GM23338 (cell line): ENCODE results near the gene TMX2. TPM values are rescaled to one million over a fixed set of nuclear protein-coding genes. Genes with fewer than 3 reads are reported as not detected.
A peak's percentile ranks its signal among the peaks of the same experiment; 100 is the strongest.

Experiments used
- ATAC-seq: fragments of 200-7000 bp; cut with Tn5 transposase; 3 replicates; pipeline ENCODE4 v1.9.1; 2020
- DNase-seq: peaks from one replicate; pipeline ENCODE4 v3.0.0-alpha.2; 2015; ENCODE audit warnings: low spot score
- H2AFZ ChIP-seq: fragments of 200-600 bp; sonication (generic); 2 replicates; pipeline ENCODE4 v1.8.0; 2016; ENCODE audit warnings: antibody characterized with exemption, mild to moderate bottlenecking, moderate library complexity
- H3F3A ChIP-seq: fragments of 200-600 bp; sonication (generic); replicated peaks from 2 replicates; pipeline ENCODE4 v1.8.0; 2017; ENCODE audit warnings: antibody characterized with exemption, mixed run types, low read depth
- H3K27ac ChIP-seq: fragments of 200-600 bp; sonication (generic); 2 replicates; pipeline ENCODE4 v1.6.1; 2016; ENCODE audit warnings: low read depth
- H3K27me3 ChIP-seq: fragments of 200-600 bp; sonication (generic); 2 replicates; pipeline ENCODE4 v1.8.0; 2016; ENCODE audit warnings: mild to moderate bottlenecking, mixed run types, moderate library complexity; ENCODE audit not compliant: insufficient read depth
- H3K36me3 ChIP-seq: fragments of 200-600 bp; sonication (generic); 2 replicates; pipeline ENCODE4 v1.8.0; 2016; ENCODE audit warnings: mild to moderate bottlenecking; ENCODE audit not compliant: insufficient read depth
- H3K4me1 ChIP-seq: fragments of 200-600 bp; sonication (generic); 2 replicates; pipeline ENCODE4 v1.8.0; 2016; ENCODE audit warnings: mild to moderate bottlenecking, moderate library complexity; ENCODE audit not compliant: insufficient read depth
- H3K4me2 ChIP-seq: fragments of 200-600 bp; sonication (generic); 2 replicates; pipeline ENCODE4 v1.7.1; 2017; ENCODE audit warnings: mixed run types
- H3K4me3 ChIP-seq: fragments of 200-600 bp; sonication (generic); 2 replicates; pipeline ENCODE4 v1.6.1; 2016; ENCODE audit warnings: mixed run types
- H3K79me2 ChIP-seq: fragments of 200-600 bp; sonication (generic); replicated peaks from 2 replicates; pipeline ENCODE4 v1.8.0; 2017; ENCODE audit warnings: mild to moderate bottlenecking; ENCODE audit not compliant: insufficient read depth
- H3K9me2 ChIP-seq: fragments of 200-600 bp; sonication (generic); 2 replicates; pipeline ENCODE4 v1.8.0; 2017; ENCODE audit not compliant: insufficient read depth
- H4K20me1 ChIP-seq: fragments of 200-600 bp; sonication (generic); replicated peaks from 2 replicates; pipeline ENCODE4 v1.8.0; 2017; ENCODE audit warnings: mild to moderate bottlenecking; ENCODE audit not compliant: insufficient read depth
- H3K27ac Mint-ChIP-seq: 2 replicates; pipeline ENCODE4 v1.8.0; 2020; ENCODE audit warnings: inconsistent platforms, mild to moderate bottlenecking, moderate library complexity, mixed read lengths
- H3K27me3 Mint-ChIP-seq: 3 replicates; pipeline ENCODE4 v1.8.0; 2022; ENCODE audit warnings: low read depth, mild to moderate bottlenecking, moderate library complexity, mixed read lengths, inconsistent platforms; ENCODE audit not compliant: insufficient read depth, poor library complexity
- H3K36me3 Mint-ChIP-seq: 3 replicates; pipeline ENCODE4 v1.8.0; 2021; ENCODE audit warnings: low read depth, mild to moderate bottlenecking, inconsistent platforms, moderate library complexity, mixed read lengths
- H3K4me1 Mint-ChIP-seq: 3 replicates; pipeline ENCODE4 v1.8.0; 2020; ENCODE audit warnings: mild to moderate bottlenecking, inconsistent platforms, mixed read lengths
- H3K4me3 Mint-ChIP-seq: 3 replicates; pipeline ENCODE4 v1.8.0; 2021; ENCODE audit warnings: moderate library complexity, mild to moderate bottlenecking, inconsistent platforms, mixed read lengths
- H3K9me3 Mint-ChIP-seq: 3 replicates; pipeline ENCODE4 v1.8.0; 2020; ENCODE audit warnings: moderate library complexity, mild to moderate bottlenecking, inconsistent platforms, mixed read lengths
- CREB1 ChIP-seq: fragments of 250-450 bp; sonication (Bioruptor Pico); IDR thresholded peaks from 2 replicates; pipeline ENCODE4 v1.5.0; 2020; ENCODE audit warnings: low read depth, mild to moderate bottlenecking, moderate library complexity
- NANOG ChIP-seq: IDR thresholded peaks from 2 replicates; pipeline ENCODE4 v1.6.1; 2016; ENCODE audit warnings: antibody characterized with exemption, borderline replicate concordance
- POLR2AphosphoS5 ChIP-seq: IDR thresholded peaks from 2 replicates; pipeline ENCODE4 v1.6.1; 2016; ENCODE audit warnings: antibody characterized with exemption, low read depth
- STAT1 ChIP-seq: IDR thresholded peaks from one replicate; pipeline ENCODE4 v1.6.1; 2016; ENCODE audit warnings: antibody characterized with exemption; ENCODE audit not compliant: unreplicated experiment
- ZNF114 ChIP-seq: fragments of 250-450 bp; sonication (Bioruptor Pico); IDR thresholded peaks from 2 replicates; pipeline ENCODE4 v1.5.0; 2020; ENCODE audit warnings: mild to moderate bottlenecking, moderate library complexity
- long read RNA-seq: library from polyadenylated mRNA; unstranded; transcript quantifications from one replicate; pipeline ENCODE4 v2.0.0, GENCODE V29; 2020; ENCODE audit not compliant: unreplicated experiment
- polyA plus RNA-seq: library from polyadenylated mRNA; unstranded; fragments of >200 nt; fragmentation: Nextera tagmentation; extraction: Ambion mirVana; gene quantifications from 2 replicates; pipeline ENCODE4 v1.2.1, GENCODE V29; 2016
- total RNA-seq: library from RNA; depleted of rRNA; stranded (reverse); fragments of >200 nt; shearing (Covaris generic); gene quantifications from 2 replicates; pipeline ENCODE4 v1.2.3, GENCODE V29; 2014; rRNA removed
- TF ChIP-seq, protein P1 (sequence below): IDR thresholded peaks from 2 replicates; pipeline ENCODE4 v1.6.1; 2016; ENCODE audit warnings: antibody characterized with exemption
- TF ChIP-seq, protein P2 (sequence below), 2 experiments: fragments of 200-600 bp in 1 of 2; sonication (generic) in 1 of 2; conservative IDR thresholded peaks; 2 replicates each; pipeline versions ENCODE4 v1.5.1 to v1.6.1; 2016 to 2017; ENCODE audit warnings: antibody characterized with exemption in 2 of 2, low read depth in 2 of 2, mild to moderate bottlenecking in 2 of 2, moderate library complexity in 1 of 2

The TMX2 gene, protein sequence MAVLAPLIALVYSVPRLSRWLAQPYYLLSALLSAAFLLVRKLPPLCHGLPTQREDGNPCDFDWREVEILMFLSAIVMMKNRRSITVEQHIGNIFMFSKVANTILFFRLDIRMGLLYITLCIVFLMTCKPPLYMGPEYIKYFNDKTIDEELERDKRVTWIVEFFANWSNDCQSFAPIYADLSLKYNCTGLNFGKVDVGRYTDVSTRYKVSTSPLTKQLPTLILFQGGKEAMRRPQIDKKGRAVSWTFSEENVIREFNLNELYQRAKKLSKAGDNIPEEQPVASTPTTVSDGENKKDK
- total RNA-seq (61.1 and 69.3 TPM in 2 replicates), polyA plus RNA-seq (56.0 and 59.2 TPM in 2 replicates)
- long read RNA-seq, transcript TMX2-201 (8 exons, 1,631 nt): major isoform, 49 of 92 reads
- long read RNA-seq, transcript TMX2-202 (7 exons, 1,521 nt): minor isoform, 29 of 92 reads
- long read RNA-seq, partial matches to known transcripts: 4 of 92 reads
- long read RNA-seq, other reads (novel, unspliced or antisense): 6 of 92 reads

DNA sequence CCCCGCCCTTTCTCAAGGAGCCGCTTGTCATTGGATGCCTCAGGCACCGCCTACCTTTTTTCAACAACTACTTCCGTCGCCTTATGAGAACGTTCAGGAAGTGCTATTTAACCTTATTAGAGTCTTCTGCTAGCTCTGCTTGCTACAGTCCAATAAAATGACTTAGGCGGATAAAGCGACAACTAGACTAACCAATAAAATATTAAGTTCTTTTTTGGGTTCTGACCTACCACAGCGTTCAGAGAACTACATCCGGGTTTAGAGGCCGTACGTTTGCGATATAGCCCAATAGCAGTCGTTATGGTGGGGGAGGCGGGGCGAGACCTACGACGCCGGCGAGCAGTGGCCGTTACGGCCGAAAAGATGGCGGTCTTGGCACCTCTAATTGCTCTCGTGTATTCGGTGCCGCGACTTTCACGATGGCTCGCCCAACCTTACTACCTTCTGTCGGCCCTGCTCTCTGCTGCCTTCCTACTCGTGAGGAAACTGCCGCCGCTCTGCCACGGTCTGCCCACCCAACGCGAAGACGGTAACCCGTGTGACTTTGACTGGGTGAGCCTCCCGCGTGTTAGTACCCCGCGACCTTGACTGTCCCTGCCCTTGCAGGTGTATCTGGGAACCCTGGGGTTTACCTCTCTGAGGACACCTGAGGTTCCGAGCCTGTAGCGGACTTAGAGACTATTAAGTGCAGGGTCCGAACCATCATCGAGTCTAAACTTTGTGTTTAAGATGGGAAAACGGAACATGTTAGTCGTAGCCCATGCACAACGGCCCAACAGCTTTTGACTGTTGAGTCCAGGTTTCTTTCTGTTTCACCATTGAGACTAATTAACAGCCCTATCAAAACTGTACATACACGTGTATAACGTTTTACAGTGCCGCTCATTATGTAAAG lies at the start of gene TMX2:
Gene TMX2 (plus strand): TSS at position 338 of the 895 bp plus-strand sequence. CDS start 26 bp downstream, at position 364.
- H3K4me3 Mint-ChIP-seq: peak within 1 kb of the TSS; percentile 99
- H3K36me3 Mint-ChIP-seq: peaks cover 36% of the 10 kb centered on the region

DNA sequence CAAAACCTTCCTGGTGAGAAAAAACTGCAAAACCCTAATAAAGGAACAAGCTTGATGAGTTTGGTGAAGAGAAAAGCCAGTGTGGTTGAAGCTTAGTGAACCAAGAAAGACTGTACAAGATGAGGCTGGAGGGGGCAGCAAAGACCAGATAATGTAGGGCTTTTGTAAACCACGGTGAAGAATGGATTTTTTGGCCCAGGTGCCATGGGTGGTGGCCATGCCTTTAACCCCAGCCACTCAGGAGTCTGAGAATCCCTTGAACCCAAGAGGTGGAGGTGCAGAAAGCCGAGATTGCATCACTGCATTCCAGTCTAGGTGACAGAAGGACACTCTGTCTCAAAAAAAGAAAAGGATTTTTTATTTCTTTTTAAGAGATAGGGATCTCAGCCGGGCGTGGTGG lies 49.5 kb upstream of the TMX2 start:
- Mint-ChIP-seq H3K36me3 (peaks cover 31% of the 10 kb centered on the region), H3K4me1 (peaks cover 3% of the 10 kb centered on the region; the same call in 2 of the 3 replicates), H3K4me3 (no peak overlapping the region), H3K27ac (no peak overlapping the region), H3K27me3 (peaks cover 12% of the 10 kb centered on the region), H3K9me3 (peaks cover 2% of the 10 kb centered on the region; the same call in 2 of the 3 replicates)
- Histone ChIP-seq H3K4me3 (no peak overlapping the region), H3K36me3 (peaks cover 18% of the 10 kb centered on the region), H4K20me1 (0 out of 2 replicates have a peak, but pooled peaks cover 4% of the 10 kb centered on the region), H3K4me1 (no peaks in the 10 kb centered on the region), H3K79me2 (peaks cover 16% of the 10 kb centered on the region), H3K27ac (no peak overlapping the region), H3K9me2 (no peaks in the 10 kb centered on the region), H3F3A (peaks cover 3% of the 10 kb centered on the region; the same call in 1 of the 2 replicates), H3K27me3 (no peaks in the 10 kb centered on the region), H2AFZ (no peak overlapping the region), H3K4me2 (no peak overlapping the region)
- DNase-seq (peak; percentile 61), ATAC-seq (no peak)
- no peak for TF ChIP-seq STAT1
- TF ChIP-seq, protein P1, sequence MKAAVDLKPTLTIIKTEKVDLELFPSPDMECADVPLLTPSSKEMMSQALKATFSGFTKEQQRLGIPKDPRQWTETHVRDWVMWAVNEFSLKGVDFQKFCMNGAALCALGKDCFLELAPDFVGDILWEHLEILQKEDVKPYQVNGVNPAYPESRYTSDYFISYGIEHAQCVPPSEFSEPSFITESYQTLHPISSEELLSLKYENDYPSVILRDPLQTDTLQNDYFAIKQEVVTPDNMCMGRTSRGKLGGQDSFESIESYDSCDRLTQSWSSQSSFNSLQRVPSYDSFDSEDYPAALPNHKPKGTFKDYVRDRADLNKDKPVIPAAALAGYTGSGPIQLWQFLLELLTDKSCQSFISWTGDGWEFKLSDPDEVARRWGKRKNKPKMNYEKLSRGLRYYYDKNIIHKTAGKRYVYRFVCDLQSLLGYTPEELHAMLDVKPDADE: no peak
- TF ChIP-seq, protein P2, sequence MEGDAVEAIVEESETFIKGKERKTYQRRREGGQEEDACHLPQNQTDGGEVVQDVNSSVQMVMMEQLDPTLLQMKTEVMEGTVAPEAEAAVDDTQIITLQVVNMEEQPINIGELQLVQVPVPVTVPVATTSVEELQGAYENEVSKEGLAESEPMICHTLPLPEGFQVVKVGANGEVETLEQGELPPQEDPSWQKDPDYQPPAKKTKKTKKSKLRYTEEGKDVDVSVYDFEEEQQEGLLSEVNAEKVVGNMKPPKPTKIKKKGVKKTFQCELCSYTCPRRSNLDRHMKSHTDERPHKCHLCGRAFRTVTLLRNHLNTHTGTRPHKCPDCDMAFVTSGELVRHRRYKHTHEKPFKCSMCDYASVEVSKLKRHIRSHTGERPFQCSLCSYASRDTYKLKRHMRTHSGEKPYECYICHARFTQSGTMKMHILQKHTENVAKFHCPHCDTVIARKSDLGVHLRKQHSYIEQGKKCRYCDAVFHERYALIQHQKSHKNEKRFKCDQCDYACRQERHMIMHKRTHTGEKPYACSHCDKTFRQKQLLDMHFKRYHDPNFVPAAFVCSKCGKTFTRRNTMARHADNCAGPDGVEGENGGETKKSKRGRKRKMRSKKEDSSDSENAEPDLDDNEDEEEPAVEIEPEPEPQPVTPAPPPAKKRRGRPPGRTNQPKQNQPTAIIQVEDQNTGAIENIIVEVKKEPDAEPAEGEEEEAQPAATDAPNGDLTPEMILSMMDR (conservative IDR thresholded peaks at IDR 0.05; ENCODE audit: low read depth in 2 of 2): peak; percentile 25 to 56; a peak in 3 of 4 replicates

More for the DNA sequence above, at the start of gene TMX2:
- Mint-ChIP-seq H3K27ac (peak within 1 kb of the TSS; percentile 99), H3K9me3 (peaks cover 8% of the 10 kb centered on the region), H3K27me3 (peaks cover 6% of the 10 kb centered on the region), H3K4me1 (peaks cover 16% of the 10 kb centered on the region)
- no peaks in the 10 kb centered on the region for H3K27me3 ChIP-seq
- H3K9me2 ChIP-seq: no peaks in the 10 kb centered on the region
- peak; percentile 89 for ATAC-seq
- H3K4me2 ChIP-seq: peak within 1 kb of the TSS; percentile 97
- peaks cover 8% of the 10 kb centered on the region; the same call in 1 of the 2 replicates for H3K4me1 ChIP-seq
- no peaks in the 10 kb centered on the region for H3K36me3 ChIP-seq
- no peak for TF ChIP-seq ZNF114 (CRISPR knock-in tag)
- peak; percentile 61 for TF ChIP-seq POLR2AphosphoS5
- TF ChIP-seq, protein P2 (conservative IDR thresholded peaks at IDR 0.05; ENCODE audit: low read depth in 2 of 2): no peak
- TF ChIP-seq, protein P1: peak; percentile 73
- TF ChIP-seq CREB1 (CRISPR knock-in tag): peak; percentile 91
- no peak for TF ChIP-seq NANOG
- peaks cover 4% of the 10 kb centered on the region; the same call in 1 of the 2 replicates for H3F3A ChIP-seq
- no peak within 1 kb of the TSS for H2AFZ ChIP-seq
- H3K79me2 ChIP-seq: peaks cover 55% of the 10 kb centered on the region
- peak within 1 kb of the TSS; percentile 57 for H3K27ac ChIP-seq
- peak; percentile 98 for DNase-seq
- peak within 1 kb of the TSS; percentile 77 for H3K4me3 ChIP-seq
- H4K20me1 ChIP-seq: peaks cover 12% of the 10 kb centered on the region; the same call in 1 of the 2 replicates
